GM19455 (cell line): ENCODE data around the gene WFDC10A.
"Not testable (repeated sequence)": the region's sequence is repeated elsewhere in the genome, so short reads cannot be mapped to it uniquely, and the experiment has no call there.

ENCODE experiments used
- ATAC-seq: cut with Tn5 transposase; IDR thresholded peaks from one replicate; pipeline ENCODE4 v1.9.1; 2021; ENCODE audit not compliant: unreplicated experiment

Gene WFDC10A

DNA sequence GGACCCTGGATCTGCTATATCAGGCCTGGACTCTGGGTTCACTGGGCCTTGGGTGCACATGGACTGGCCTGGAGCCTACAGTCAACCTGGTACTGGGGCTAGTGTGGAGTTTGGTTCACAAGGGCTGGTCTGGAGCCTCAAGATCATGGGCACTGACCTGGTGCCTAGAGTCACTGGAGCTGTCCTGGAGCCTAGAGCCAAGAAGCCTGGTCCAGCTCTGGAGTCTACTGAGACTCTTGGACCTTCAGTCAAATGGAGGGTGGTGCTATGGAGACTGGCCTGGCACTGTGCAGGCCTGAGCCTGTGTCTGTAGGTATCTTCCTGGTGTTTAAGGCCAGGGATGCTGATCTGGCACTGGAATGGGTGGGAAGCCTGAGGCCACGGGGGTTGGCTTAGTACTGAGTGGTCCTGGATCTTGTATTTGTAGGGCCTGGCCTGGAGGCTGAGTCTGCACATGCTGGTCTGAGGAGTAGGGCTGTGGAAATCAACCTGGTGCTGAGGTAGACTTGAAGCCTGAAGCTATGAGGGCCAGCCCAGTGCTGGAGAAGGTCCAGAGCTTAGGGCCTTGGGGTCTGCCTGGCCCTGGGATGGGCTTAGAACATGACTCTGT is 18.0 kb downstream of the WFDC10A start:
- no peak for ATAC-seq

DNA sequence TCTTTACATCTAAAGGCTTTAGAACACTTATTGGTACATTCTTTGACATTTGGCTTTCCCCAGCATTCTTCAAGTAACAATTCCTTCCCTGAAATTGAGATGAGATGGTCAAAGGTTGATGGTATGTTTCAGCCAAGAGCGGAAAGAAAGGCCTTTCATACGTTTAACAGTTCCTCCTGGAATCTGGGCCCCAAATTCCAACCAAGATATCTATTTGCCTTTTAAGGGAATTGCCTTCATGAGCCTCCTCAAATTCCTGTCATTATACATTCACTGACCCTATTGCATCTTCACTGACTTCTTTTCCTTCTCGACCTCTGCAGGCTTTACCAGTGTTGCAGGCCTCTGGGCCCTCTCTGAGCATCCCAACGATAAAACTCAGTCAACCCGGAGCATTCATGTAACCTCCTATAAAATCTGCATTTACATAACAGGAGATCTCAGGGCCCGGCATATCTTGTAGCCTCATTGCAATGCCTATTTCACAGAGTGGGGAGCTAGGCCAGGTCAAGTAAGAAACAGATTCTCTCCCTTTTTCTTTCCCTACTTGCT is 19.8 kb downstream of the WFDC10A start:
- no peak for ATAC-seq

DNA sequence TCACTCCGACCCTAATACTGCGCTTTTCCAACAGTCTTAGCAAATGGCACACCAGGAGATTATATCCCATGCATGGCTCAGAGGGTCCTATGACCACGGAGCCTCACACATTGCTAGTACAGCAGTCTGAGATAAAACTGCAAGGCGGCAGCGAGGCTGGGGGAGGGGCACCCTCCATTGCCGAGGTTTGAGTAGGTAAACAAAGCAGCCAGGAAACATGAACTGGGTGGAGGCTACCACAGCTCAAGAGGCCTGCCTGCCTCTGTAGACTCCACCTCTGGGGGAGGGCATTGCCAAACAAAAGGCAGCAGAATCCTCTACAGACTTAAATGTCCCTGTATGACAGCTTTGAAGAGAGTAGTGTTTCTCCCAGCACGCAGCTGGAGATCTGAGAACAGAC is 22.2 kb downstream of the WFDC10A start:
- not testable (repeated sequence) for ATAC-seq

DNA sequence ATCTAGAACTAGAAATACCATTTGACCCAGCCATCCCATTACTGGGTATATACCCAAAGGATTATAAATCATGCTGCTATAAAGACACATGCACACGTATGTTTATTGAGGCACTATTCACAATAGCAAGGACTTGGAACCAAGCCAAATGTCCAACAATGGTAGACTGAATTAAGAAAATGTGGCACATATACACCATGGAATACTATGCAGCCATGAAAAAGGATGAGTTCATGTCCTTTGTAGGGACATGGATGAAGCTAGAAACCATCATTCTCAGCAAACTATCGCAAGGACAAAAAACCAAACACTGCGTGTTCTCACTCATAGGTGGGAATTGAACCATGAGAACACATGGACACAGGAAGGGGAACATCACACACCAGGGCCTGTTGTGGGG is 27.5 kb downstream of the WFDC10A start:
- ATAC-seq = not testable (repeated sequence)

DNA sequence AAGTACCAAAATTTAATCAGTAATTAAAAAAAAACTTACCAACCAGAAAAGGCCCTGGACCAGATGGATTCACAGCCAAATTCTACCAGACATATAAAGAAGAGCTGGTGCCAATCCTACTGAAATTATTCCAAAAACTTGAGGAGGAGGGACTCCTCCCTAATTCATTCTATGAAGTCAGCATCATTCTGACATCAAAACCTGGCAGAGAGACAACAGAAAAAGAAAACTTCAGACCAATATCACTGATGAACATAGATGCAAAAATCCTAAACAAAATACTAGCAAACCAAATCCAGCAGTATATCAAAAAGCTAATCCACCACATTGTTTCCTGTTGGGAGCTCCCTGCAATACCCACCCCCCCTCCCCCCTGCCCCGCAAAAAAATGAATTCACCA is 40.6 kb downstream of the WFDC10A start, which contains the start of gene WFDC11:
Gene WFDC11, minus strand, starts transcription at position 101 of the 400 bp plus-strand sequence. CDS start 19,639 bp downstream, outside the sequence.
- ATAC-seq = no peak

DNA sequence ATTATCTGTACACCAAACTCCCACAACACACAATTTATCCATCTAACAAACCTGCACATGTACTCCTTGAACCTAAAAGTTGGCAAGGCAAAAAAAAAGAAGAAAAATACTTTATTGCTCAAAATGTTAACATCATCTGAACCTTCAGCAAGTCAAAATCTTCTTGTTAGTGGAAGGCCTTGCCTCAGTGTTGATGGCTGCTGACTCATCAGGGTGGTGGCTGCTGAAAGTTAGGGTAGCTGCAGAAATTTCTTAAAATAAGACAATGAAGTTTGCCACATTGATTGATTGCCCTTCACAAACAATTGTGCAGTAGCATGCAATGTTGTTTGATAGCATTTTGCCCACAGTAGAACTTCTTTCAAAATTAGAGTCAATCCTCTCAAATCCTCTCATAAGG is 43.2 kb downstream of the WFDC10A start:
- ATAC-seq = no peak

DNA sequence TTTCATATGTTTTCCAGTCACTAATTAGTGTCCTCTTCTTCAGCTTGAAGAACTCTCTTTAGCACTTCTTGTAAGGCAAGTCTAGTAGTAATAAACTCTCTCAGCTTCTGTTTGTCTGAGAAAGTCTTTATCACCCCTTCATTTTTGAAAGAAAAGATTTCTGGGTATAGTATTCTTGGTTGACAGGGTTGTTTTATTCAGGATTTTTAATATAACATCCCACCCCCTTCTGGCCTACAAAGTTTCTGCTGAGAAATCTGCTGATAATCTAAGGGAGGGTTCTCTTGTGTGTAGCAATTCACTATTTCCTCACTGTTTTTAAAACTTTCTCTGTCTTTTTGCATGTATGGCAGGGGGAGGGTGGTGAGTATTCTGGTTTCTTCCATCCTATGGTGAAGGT is 50.1 kb downstream of the WFDC10A start:
- no peak for ATAC-seq
